ENCODE results near the gene ALDH9A1.

GRCh38 chr1:165686971-165687433 lies 11.4 kb downstream of the ALDH9A1 start:
- no peak for TF ChIP-seq CSDC2 (CRISPR knock-in tag; IDR thresholded peaks at IDR 0.05)
- no peak for TF ChIP-seq TCF4 (CRISPR knock-in tag; IDR thresholded peaks at IDR 0.05; ENCODE audit: borderline replicate concordance)
- TF ChIP-seq RARB (CRISPR knock-in tag; IDR thresholded peaks at IDR 0.05): no peak
- TF ChIP-seq PPARA (CRISPR knock-in tag; IDR thresholded peaks at IDR 0.05; ENCODE audit: borderline replicate concordance): no peak
- no peak for TF ChIP-seq ZFP3 (CRISPR knock-in tag; IDR thresholded peaks at IDR 0.05)
- TF ChIP-seq ZFP30 (CRISPR knock-in tag; IDR thresholded peaks at IDR 0.05): no peak
- TF ChIP-seq CREB5 (CRISPR knock-in tag; IDR thresholded peaks at IDR 0.05; ENCODE audit: low read depth): no peak
